GM19467 (cell line): ENCODE results near the gene MYDGF.

Source experiments
- ATAC-seq: cut with Tn5 transposase; IDR thresholded peaks from one replicate; pipeline ENCODE4 v1.9.1; 2021; ENCODE audit warnings: mild to moderate bottlenecking, moderate library complexity; ENCODE audit not compliant: unreplicated experiment

Gene MYDGF

DNA sequence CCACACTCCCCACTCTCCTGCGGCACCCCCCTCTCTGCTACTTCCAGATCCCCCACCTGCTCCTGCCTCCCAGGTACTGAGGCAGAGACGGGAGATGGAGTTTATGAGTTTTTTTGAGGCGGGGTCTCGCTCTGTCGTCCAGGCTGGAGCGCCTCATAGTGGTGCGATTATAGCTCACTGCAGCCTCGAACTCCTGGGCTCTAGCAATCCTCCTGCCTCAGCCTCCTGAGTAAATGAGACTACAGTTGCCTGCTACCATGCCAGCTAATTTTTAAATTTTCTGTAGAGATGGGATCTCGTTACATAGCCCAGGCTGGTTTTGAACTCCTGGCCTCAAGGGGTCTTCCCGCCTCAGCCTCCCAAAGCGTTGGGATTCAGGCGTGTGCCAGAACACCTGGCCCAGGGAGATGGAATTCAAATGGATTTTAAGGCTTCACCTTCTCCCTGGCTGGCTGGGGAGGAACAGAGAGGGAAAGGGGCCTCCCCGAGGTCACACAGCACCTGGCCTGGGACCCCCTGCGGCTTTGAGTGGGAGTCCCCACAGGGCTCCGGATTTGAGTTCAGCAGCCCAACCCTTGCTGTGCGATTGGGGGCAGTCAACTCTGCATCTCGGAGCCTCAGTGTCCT, 50.4 kb downstream of the MYDGF start:
- ATAC-seq, result no peak

GRCh38 chr19:4618019-4618418, 52.1 kb downstream of the MYDGF start:
- ATAC-seq, result no peak

DNA sequence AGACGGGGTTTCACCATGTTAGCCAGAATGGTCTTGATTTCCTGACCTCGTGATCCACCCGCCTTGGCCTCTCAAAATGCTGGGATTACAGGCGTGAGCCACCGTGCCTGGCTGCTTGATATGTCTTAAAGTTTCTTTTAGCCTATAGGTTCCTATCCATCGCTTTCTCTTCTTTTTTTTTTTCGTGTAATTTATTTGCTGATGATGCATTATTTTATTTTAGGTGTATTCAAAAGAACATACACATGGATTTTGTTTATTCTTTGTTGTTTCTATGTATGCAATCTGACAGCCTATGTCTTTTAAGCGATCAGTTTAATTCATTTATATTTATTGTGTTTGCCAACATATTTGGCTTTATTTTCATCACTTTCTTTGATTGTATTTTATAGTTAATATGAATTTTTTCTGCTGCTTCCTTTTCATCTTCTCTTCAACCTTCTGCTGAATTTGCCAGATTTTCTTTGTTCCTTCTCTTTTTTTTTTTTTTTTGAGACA, 56.8 kb downstream of the MYDGF start:
- no peak for ATAC-seq

GRCh38 chr19:4609878-4610511, 60.1 kb downstream of the MYDGF start:
- no peak for ATAC-seq
